Fibroblast of lung (primary cell): Measurements from ENCODE around the gene LILRB4.

Experiments used
- CTCF ChIP-seq, 2 donors: IDR thresholded peaks in 1 of 2; conservative IDR thresholded peaks in 1 of 2; 1 replicate in 1 of 2; 2 replicates in 1 of 2; pipeline ENCODE4 v1.5.1; 2011 to 2012; ENCODE audit warnings: low read length in 2 of 2, control low read depth in 1 of 2, inconsistent platforms in 1 of 2, low read depth in 1 of 2, mild to moderate bottlenecking in 1 of 2
- EZH2 ChIP-seq: IDR thresholded peaks from 2 replicates; pipeline ENCODE4 v1.5.1; 2012; ENCODE audit warnings: low read length, control low read depth, mild to moderate bottlenecking; ENCODE audit errors: missing control alignments

GRCh38 chr19:54661846-54662481 lies 821 bp upstream of the LILRB4 start:
- no peak for TF ChIP-seq CTCF (conservative IDR thresholded peaks at IDR 0.05 in 1 of 2, IDR thresholded peaks at IDR 0.05 in 1 of 2; ENCODE audit: low read depth in 1 of 2, low read length in 2 of 2)
- TF ChIP-seq EZH2 = no peak
